ENCODE results near the gene PRRG3. TPM values are rescaled to one million over a fixed set of nuclear protein-coding genes. Genes with fewer than 3 reads are reported as not detected.

The PRRG3 gene
- total RNA-seq, 1 donor from 2014 or later, result 0.18 TPM

DNA sequence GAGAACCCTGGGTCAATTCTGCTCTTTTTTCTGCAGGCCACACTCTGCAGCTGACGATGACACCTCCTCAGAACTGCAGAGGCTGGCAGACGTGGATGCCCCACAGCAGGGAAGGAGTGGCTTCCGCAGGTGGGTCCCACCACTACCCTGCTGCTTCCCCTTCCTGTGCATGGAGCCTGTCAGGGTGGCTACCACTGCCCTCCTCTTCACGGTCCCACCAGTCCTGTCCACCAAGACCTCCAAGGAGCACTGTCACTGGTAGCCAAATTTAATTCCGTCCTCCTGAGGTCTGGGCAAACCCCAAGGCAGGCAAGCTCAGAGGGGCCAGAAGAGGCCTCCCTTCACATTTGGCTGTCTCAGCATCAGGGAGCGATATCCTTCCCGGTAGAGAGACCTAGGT, 43.5 kb downstream of the PRRG3 start:
- Histone ChIP-seq H3K27me3 (ENCODE audit: insufficient read depth, low read length) (no peaks in the 10 kb centered on the region), H3K4me3 (ENCODE audit: insufficient read depth, low read depth, low read length) (no peak overlapping the region), H3K9me3 (ENCODE audit: insufficient read depth, low read depth, low read length) (no peaks in the 10 kb centered on the region), H3K79me2 (ENCODE audit: insufficient read depth, low read length) (no peaks in the 10 kb centered on the region), H4K20me1 (ENCODE audit: insufficient read depth, low read length) (no peaks in the 10 kb centered on the region), H3K36me3 (ENCODE audit: insufficient read depth, low read length) (no peaks in the 10 kb centered on the region), H2AFZ (ENCODE audit: low read depth, low read length) (no peak overlapping the region), H3K4me1 (ENCODE audit: insufficient read depth, low read length) (no peaks in the 10 kb centered on the region), H3K27ac (ENCODE audit: low read depth, low read length) (no peak overlapping the region), H3K4me2 (ENCODE audit: low read length) (no peak overlapping the region), H3K9ac (ENCODE audit: low read length) (no peak overlapping the region)
- Mint-ChIP-seq H3K36me3 (ENCODE audit: low read depth, unreplicated experiment) (no peaks in the 10 kb centered on the region), H3K4me3 (ENCODE audit: unreplicated experiment) (no peak overlapping the region), H3K9me3 (ENCODE audit: unreplicated experiment) (peaks cover 2% of the 10 kb centered on the region), H3K4me1 (ENCODE audit: low read depth, unreplicated experiment) (no peaks in the 10 kb centered on the region), H3K27me3 (ENCODE audit: low read depth, unreplicated experiment) (peaks cover 20% of the 10 kb centered on the region), H3K27ac (ENCODE audit: unreplicated experiment) (no peak overlapping the region)
- no peak for FAIRE-seq
- TF ChIP-seq, protein P1, sequence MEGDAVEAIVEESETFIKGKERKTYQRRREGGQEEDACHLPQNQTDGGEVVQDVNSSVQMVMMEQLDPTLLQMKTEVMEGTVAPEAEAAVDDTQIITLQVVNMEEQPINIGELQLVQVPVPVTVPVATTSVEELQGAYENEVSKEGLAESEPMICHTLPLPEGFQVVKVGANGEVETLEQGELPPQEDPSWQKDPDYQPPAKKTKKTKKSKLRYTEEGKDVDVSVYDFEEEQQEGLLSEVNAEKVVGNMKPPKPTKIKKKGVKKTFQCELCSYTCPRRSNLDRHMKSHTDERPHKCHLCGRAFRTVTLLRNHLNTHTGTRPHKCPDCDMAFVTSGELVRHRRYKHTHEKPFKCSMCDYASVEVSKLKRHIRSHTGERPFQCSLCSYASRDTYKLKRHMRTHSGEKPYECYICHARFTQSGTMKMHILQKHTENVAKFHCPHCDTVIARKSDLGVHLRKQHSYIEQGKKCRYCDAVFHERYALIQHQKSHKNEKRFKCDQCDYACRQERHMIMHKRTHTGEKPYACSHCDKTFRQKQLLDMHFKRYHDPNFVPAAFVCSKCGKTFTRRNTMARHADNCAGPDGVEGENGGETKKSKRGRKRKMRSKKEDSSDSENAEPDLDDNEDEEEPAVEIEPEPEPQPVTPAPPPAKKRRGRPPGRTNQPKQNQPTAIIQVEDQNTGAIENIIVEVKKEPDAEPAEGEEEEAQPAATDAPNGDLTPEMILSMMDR (IDR thresholded peaks at IDR 0.05; ENCODE audit: insufficient read depth, low read depth, low read length), result no peak
- TF ChIP-seq EZH2 (IDR thresholded peaks at IDR 0.05; ENCODE audit: insufficient read depth, low read length), result no peak
- DNase-seq (ENCODE audit: low read depth), result no peak

DNA sequence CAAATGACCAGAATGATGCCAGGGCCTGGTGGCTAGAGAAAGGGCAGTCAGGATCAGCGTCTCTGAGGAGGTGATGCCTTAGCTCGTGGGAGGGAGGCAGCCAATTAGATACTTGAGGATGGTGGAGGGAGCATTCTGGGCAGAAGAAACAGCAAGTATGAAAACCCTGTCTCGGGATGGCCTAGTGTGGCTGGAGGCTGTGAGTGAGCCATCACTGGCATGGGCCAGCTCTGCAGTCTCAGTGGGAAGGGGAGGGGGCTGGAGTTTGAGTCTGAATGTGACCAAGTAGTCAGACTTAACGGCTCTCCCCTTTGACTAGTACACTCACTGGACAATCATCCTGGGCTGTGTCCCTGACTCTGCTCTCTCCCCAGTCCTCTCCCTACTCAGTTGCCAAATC, 46.3 kb downstream of the PRRG3 start:
- H3K36me3 ChIP-seq (ENCODE audit: insufficient read depth, low read length), result no peaks in the 10 kb centered on the region
- no peaks in the 10 kb centered on the region for H3K27me3 ChIP-seq (ENCODE audit: insufficient read depth, low read length)
- Mint-ChIP-seq H3K36me3 (ENCODE audit: low read depth, unreplicated experiment) (no peaks in the 10 kb centered on the region), H3K4me1 (ENCODE audit: low read depth, unreplicated experiment) (no peaks in the 10 kb centered on the region), H3K27ac (ENCODE audit: unreplicated experiment) (no peak overlapping the region), H3K4me3 (ENCODE audit: unreplicated experiment) (no peak overlapping the region), H3K27me3 (ENCODE audit: low read depth, unreplicated experiment) (peaks cover 10% of the 10 kb centered on the region), H3K9me3 (ENCODE audit: unreplicated experiment) (peaks cover 2% of the 10 kb centered on the region)
- no peaks in the 10 kb centered on the region for H4K20me1 ChIP-seq (ENCODE audit: insufficient read depth, low read length)
- no peak overlapping the region for H3K9ac ChIP-seq (ENCODE audit: low read length)
- FAIRE-seq (no peak), DNase-seq (ENCODE audit: low read depth) (no peak)
- TF ChIP-seq, protein P1 (IDR thresholded peaks at IDR 0.05; ENCODE audit: insufficient read depth, low read depth, low read length), result no peak
- TF ChIP-seq EZH2 (IDR thresholded peaks at IDR 0.05; ENCODE audit: insufficient read depth, low read length), result no peak
- no peaks in the 10 kb centered on the region for H3K4me1 ChIP-seq (ENCODE audit: insufficient read depth, low read length)
- H3K27ac ChIP-seq (ENCODE audit: low read depth, low read length), result no peak overlapping the region
- no peak overlapping the region for H3K4me2 ChIP-seq (ENCODE audit: low read length)
- no peak overlapping the region for H2AFZ ChIP-seq (ENCODE audit: low read depth, low read length)
- H3K79me2 ChIP-seq (ENCODE audit: insufficient read depth, low read length), result no peaks in the 10 kb centered on the region
- H3K4me3 ChIP-seq (ENCODE audit: insufficient read depth, low read depth, low read length), result no peak overlapping the region
- no peaks in the 10 kb centered on the region for H3K9me3 ChIP-seq (ENCODE audit: insufficient read depth, low read depth, low read length)

DNA sequence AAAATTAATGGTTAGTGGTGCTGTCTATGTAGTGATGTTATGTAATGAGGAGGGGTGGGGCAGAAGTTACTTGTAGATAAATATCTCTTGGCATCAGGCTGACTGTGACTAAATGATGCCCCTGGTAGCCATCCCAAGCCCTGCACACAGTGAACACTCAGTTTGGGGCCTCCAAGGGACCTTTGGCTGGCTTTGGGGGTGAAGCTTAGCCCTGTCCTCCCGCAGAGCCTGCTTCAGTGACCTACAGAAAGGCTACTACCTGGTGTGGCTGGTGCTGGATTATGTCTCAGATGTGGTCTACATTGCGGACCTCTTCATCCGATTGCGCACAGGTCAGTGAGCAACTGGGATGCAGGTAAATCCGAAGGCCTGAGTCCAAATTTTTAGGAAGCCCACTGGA, 47.1 kb downstream of the PRRG3 start:
- no peak overlapping the region for H3K4me3 ChIP-seq (ENCODE audit: insufficient read depth, low read depth, low read length)
- H3K9me3 ChIP-seq (ENCODE audit: insufficient read depth, low read depth, low read length), result no peaks in the 10 kb centered on the region
- H3K79me2 ChIP-seq (ENCODE audit: insufficient read depth, low read length), result no peaks in the 10 kb centered on the region
- DNase-seq (ENCODE audit: low read depth) (no peak), FAIRE-seq (peak; percentile 62)
- no peak overlapping the region for H3K4me3 Mint-ChIP-seq (ENCODE audit: unreplicated experiment)
- H3K36me3 Mint-ChIP-seq (ENCODE audit: low read depth, unreplicated experiment), result no peaks in the 10 kb centered on the region
- H3K27me3 ChIP-seq (ENCODE audit: insufficient read depth, low read length), result no peaks in the 10 kb centered on the region
- no peaks in the 10 kb centered on the region for H3K36me3 ChIP-seq (ENCODE audit: insufficient read depth, low read length)
- H3K27ac ChIP-seq (ENCODE audit: low read depth, low read length), result no peak overlapping the region
- no peak overlapping the region for H3K27ac Mint-ChIP-seq (ENCODE audit: unreplicated experiment)
- no peak overlapping the region for H3K4me2 ChIP-seq (ENCODE audit: low read length)
- H3K4me1 ChIP-seq (ENCODE audit: insufficient read depth, low read length), result no peaks in the 10 kb centered on the region
- H3K9me3 Mint-ChIP-seq (ENCODE audit: unreplicated experiment), result peaks cover 2% of the 10 kb centered on the region
- H3K4me1 Mint-ChIP-seq (ENCODE audit: low read depth, unreplicated experiment), result no peaks in the 10 kb centered on the region
- no peak overlapping the region for H2AFZ ChIP-seq (ENCODE audit: low read depth, low read length)
- TF ChIP-seq EZH2 (IDR thresholded peaks at IDR 0.05; ENCODE audit: insufficient read depth, low read length), result no peak
- TF ChIP-seq, protein P1 (IDR thresholded peaks at IDR 0.05; ENCODE audit: insufficient read depth, low read depth, low read length), result no peak
- peaks cover 5% of the 10 kb centered on the region for H3K27me3 Mint-ChIP-seq (ENCODE audit: low read depth, unreplicated experiment)
- no peaks in the 10 kb centered on the region for H4K20me1 ChIP-seq (ENCODE audit: insufficient read depth, low read length)
- H3K9ac ChIP-seq (ENCODE audit: low read length), result no peak overlapping the region
